ENCODE data around the gene LHFPL3. TPM values are rescaled to one million over a fixed set of nuclear protein-coding genes. Genes with fewer than 3 reads are reported as not detected.
A peak's percentile ranks its signal among the peaks of the same experiment; 100 is the strongest.

The LHFPL3 gene
- total and polyA plus RNA-seq, 2 of the 13 experiments (the other 11 are each of a cell fraction or from before 2014, with no cell fraction given) = not detected

DNA sequence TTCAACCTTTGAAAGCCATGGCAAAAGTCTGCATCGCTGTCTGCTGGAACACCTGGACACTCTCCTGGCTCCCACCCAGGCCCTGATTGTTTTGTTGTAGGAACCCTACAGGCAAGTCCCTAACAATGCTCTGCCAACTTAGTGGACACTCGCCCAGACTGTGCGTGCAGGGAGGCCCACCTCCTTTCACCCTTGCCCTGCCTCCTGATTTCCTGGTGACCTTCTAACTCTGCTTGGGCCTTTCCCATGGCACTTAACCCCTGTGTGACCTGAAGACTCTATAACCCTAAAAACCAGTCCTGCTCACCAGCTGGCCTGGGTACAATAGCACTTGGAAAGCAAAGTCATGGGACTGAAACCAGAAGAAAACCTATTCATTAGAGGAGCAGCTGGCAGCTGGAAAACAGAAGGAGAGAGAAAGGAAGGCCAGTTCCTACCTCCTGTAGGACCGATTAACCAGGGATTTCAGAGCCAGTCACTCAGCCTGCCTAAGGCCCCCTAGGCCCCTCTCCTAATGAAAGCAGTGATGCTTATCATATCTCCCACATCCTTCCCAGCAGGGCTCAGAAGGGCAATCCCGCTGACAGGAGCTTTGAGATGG lies 602.9 kb downstream of the LHFPL3 start:
- H3K27me3 ChIP-seq (ENCODE audit: control insufficient read depth in 1 of 2, insufficient read depth in 2 of 2, low read length in 2 of 2) = peaks cover under 1 to 6% of the 10 kb centered on the region in 2 experiments; a peak in 1 of 5 replicates
- ChIA-PET CTCF (ENCODE audit: low intra/inter-chr PET ratio, low total read pairs) (no interaction called here), POLR2A (no interaction called here)
- in situ Hi-C loops (cut with HindIII; ENCODE audit: extremely low pct_ligation_motif_present, low pct_unique_long_range_greater_than_20kb) (no loop called here), intact Hi-C loops (cut with micrococcal nuclease; ENCODE audit: unreplicated experiment) (no loop called here)
- no TSS peak for BruUV-seq (replicated peaks)
- H2AFZ ChIP-seq (ENCODE audit: low read length) = no peak overlapping the region
- peak overlapping the region; percentile 57; the same call in 1 of the 2 replicates for H3K4me2 ChIP-seq (ENCODE audit: low read depth, low read length)
- no peaks in the 10 kb centered on the region for H3K36me3 ChIP-seq (replicated peaks in 1 of 2; ENCODE audit: control insufficient read depth in 1 of 2, insufficient read depth in 2 of 2, low read length in 2 of 2)
- FAIRE-seq (no peak), ATAC-seq (peak; percentile 68), DNase-seq (ENCODE audit: low spot score) (no peak)
- no peaks in the 10 kb centered on the region for H3K9me3 ChIP-seq (ENCODE audit: low read length)
- no peak for TF ChIP-seq ZNF530 (CRISPR knock-in tag; IDR thresholded peaks at IDR 0.05; ENCODE audit: low read depth)
- TF ChIP-seq ZNF652 (CRISPR knock-in tag; IDR thresholded peaks at IDR 0.05; ENCODE audit: borderline replicate concordance, low read depth) = peak; percentile 83
- TF ChIP-seq HOXA3 (CRISPR knock-in tag; IDR thresholded peaks at IDR 0.05) = no peak
- TF ChIP-seq RARA (CRISPR knock-in tag; IDR thresholded peaks at IDR 0.05) = 0 out of 2 replicates have a peak, but pooled peaks have one; percentile 19
- H3K79me2 ChIP-seq (ENCODE audit: insufficient read depth, low read length) = no peaks in the 10 kb centered on the region
- no peak overlapping the region for H3K27ac ChIP-seq (ENCODE audit: extremely low read length, insufficient read depth, low read length)
- H3K4me3 ChIP-seq (replicated peaks in 1 of 3; ENCODE audit: insufficient read depth in 1 of 3, low read depth in 2 of 3, low read length in 3 of 3) = peak overlapping the region in 1 of 3 experiments; percentile 28; a peak in 1 of 6 replicates
- peaks cover 36% of the 10 kb centered on the region for H3K4me1 ChIP-seq (ENCODE audit: insufficient read depth, low read length)
- 8% methylated on average over 3 of the region's 5 CpGs for WGBS (ENCODE audit: low lambda C conversion rate)
- H4K20me1 ChIP-seq (ENCODE audit: insufficient read depth, low read length) = no peaks in the 10 kb centered on the region
- no peak overlapping the region for H3K9ac ChIP-seq (ENCODE audit: insufficient read depth, low read depth, low read length)

DNA sequence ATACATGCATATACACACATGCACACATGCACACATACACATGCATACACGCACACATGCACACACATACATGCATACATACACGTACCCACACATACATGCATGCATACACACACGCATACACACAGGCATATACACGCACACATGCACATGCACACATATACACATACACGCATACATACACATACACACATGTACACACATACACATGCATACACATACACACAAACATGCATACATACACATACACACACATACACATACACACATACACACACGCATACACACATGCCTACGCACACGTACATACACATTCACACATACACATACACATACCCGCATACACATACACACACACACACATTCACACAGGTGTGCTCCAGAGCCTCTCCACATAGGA lies 604.6 kb downstream of the LHFPL3 start:
- ChIA-PET POLR2A (no interaction called here), CTCF (ENCODE audit: low intra/inter-chr PET ratio, low total read pairs) (no interaction called here)
- peaks cover 19% of the 10 kb centered on the region for H3K4me1 ChIP-seq (ENCODE audit: insufficient read depth, low read length)
- no peak overlapping the region for H3K9ac ChIP-seq (ENCODE audit: insufficient read depth, low read depth, low read length)
- intact Hi-C loops (cut with micrococcal nuclease; ENCODE audit: unreplicated experiment) (no loop called here), in situ Hi-C loops (cut with HindIII; ENCODE audit: extremely low pct_ligation_motif_present, low pct_unique_long_range_greater_than_20kb) (no loop called here)
- peak; percentile 95 for TF ChIP-seq ZNF207 (IDR thresholded peaks at IDR 0.05; ENCODE audit: borderline replicate concordance)
- TF ChIP-seq, protein P1, sequence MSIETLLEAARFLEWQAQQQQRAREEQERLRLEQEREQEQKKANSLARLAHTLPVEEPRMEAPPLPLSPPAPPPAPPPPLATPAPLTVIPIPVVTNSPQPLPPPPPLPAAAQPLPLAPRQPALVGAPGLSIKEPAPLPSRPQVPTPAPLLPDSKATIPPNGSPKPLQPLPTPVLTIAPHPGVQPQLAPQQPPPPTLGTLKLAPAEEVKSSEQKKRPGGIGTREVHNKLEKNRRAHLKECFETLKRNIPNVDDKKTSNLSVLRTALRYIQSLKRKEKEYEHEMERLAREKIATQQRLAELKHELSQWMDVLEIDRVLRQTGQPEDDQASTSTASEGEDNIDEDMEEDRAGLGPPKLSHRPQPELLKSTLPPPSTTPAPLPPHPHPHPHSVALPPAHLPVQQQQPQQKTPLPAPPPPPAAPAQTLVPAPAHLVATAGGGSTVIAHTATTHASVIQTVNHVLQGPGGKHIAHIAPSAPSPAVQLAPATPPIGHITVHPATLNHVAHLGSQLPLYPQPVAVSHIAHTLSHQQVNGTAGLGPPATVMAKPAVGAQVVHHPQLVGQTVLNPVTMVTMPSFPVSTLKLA (IDR thresholded peaks at IDR 0.05) = peak; percentile 84
- TF ChIP-seq ZNF746 (CRISPR knock-in tag; IDR thresholded peaks at IDR 0.05) = no peak
- no peak for TF ChIP-seq ZNF264 (CRISPR knock-in tag; IDR thresholded peaks at IDR 0.05)
- TF ChIP-seq, protein P2, sequence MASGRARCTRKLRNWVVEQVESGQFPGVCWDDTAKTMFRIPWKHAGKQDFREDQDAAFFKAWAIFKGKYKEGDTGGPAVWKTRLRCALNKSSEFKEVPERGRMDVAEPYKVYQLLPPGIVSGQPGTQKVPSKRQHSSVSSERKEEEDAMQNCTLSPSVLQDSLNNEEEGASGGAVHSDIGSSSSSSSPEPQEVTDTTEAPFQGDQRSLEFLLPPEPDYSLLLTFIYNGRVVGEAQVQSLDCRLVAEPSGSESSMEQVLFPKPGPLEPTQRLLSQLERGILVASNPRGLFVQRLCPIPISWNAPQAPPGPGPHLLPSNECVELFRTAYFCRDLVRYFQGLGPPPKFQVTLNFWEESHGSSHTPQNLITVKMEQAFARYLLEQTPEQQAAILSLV (CRISPR knock-in tag; IDR thresholded peaks at IDR 0.05; ENCODE audit: borderline replicate concordance) = no peak
- 0 out of 2 replicates have a peak, but pooled peaks have one; percentile 2 for TF ChIP-seq ATF7 (IDR thresholded peaks at IDR 0.05)
- no peak for TF ChIP-seq ATF7 (CRISPR knock-in tag; IDR thresholded peaks at IDR 0.05)
- no peak for TF ChIP-seq CEBPB (IDR thresholded peaks at IDR 0.05; ENCODE audit: borderline replicate concordance, low read depth, low read length)
- TF ChIP-seq ZBTB7A (CRISPR knock-in tag; IDR thresholded peaks at IDR 0.05) = no peak
- no peak for TF ChIP-seq HNRNPL (IDR thresholded peaks at IDR 0.05; ENCODE audit: low read depth, low read length)
- H3K36me3 ChIP-seq (replicated peaks in 1 of 2; ENCODE audit: control insufficient read depth in 1 of 2, insufficient read depth in 2 of 2, low read length in 2 of 2) = no peaks in the 10 kb centered on the region
- H3K4me2 ChIP-seq (ENCODE audit: low read depth, low read length) = no peak overlapping the region
- no peak overlapping the region for H3K4me3 ChIP-seq (replicated peaks in 1 of 3; ENCODE audit: insufficient read depth in 1 of 3, low read depth in 2 of 3, low read length in 3 of 3)
- no peaks in the 10 kb centered on the region for H4K20me1 ChIP-seq (ENCODE audit: insufficient read depth, low read length)
- no peaks in the 10 kb centered on the region for H3K9me3 ChIP-seq (ENCODE audit: low read length)
- H3K27me3 ChIP-seq (ENCODE audit: control insufficient read depth in 1 of 2, insufficient read depth in 2 of 2, low read length in 2 of 2) = peaks cover 1 to 8% of the 10 kb centered on the region in 2 experiments; a peak in 1 of 5 replicates
- BruUV-seq (replicated peaks) = no TSS peak
- H3K79me2 ChIP-seq (ENCODE audit: insufficient read depth, low read length) = no peaks in the 10 kb centered on the region
- H2AFZ ChIP-seq (ENCODE audit: low read length) = no peak overlapping the region
- H3K27ac ChIP-seq (ENCODE audit: extremely low read length, insufficient read depth, low read length) = no peak overlapping the region
- WGBS (ENCODE audit: low lambda C conversion rate) = 73% methylated on average over 6 of the region's 9 CpGs
- DNase-seq (ENCODE audit: low spot score) (no peak), ATAC-seq (no peak), FAIRE-seq (no peak)
